ENCODE results near the gene TK1. TPM values are rescaled to one million over a fixed set of nuclear protein-coding genes. Genes with fewer than 3 reads are reported as not detected.
A peak's percentile ranks its signal among the peaks of the same experiment; 100 is the strongest.

Gene TK1
- total RNA-seq, 6 experiments from 2014 or later = 75.8 to 145 (median 136) TPM

DNA sequence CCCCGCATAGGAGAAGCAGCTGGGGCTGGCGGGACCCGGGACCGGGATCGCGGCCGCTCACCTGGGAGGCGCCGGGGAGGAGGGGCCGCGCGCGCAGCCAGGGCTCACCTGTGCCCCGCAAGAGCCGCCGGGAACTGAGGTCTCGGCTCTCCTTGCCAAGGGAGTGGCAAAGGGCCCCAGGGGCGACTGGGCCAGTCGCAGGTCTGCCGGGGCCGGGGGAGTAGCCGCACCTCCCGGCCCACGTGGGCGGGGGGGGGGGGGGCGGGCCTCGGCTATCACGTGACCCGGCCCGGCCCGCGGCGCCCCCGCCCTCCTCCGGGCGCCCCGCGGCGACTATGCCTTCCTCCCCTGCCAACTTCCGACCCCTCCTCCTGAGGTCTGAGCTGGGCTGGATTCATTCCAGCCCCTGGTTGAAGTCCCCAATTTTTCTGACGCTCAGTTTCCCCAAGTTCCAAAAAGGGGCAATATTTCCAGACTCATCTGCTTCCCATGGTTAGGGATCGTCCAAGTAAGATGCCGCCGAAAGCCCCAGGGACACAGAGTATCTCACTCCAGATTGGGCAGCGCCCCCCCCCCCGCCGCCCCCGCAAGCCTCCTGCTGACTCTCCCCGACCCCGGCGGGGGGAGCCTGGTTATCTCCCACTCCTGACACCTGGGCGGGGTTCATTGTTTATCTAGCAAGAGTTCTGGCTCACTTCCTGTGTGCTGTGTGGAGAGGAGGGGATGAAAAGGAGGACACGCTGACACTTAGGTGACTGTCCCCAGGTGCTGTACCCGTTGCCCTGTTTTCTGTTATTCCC is 58.1 kb downstream of the TK1 start, which contains the start of gene TMC6:
Gene TMC6, minus strand, starts transcription at position 205 of the 800 bp plus-strand sequence. CDS start 1,923 bp downstream, outside the sequence.
- H3K27me3 Mint-ChIP-seq (ENCODE audit: insufficient read depth) = peaks cover 19% of the 10 kb centered on the region
- peak within 1 kb of the TSS; percentile 76; the same call in 1 of the 2 replicates for H3K4me3 Mint-ChIP-seq
- no peaks in the 10 kb centered on the region for H3K9me3 Mint-ChIP-seq
- H3K4me1 Mint-ChIP-seq (ENCODE audit: low read depth) = 0 out of 2 replicates have a peak, but pooled peaks cover 5% of the 10 kb centered on the region
- H3K27ac Mint-ChIP-seq = no peak within 1 kb of the TSS
- H3K36me3 Mint-ChIP-seq (ENCODE audit: low read depth) = no peaks in the 10 kb centered on the region
- DNase-seq = no peak
- TF ChIP-seq, protein P1, sequence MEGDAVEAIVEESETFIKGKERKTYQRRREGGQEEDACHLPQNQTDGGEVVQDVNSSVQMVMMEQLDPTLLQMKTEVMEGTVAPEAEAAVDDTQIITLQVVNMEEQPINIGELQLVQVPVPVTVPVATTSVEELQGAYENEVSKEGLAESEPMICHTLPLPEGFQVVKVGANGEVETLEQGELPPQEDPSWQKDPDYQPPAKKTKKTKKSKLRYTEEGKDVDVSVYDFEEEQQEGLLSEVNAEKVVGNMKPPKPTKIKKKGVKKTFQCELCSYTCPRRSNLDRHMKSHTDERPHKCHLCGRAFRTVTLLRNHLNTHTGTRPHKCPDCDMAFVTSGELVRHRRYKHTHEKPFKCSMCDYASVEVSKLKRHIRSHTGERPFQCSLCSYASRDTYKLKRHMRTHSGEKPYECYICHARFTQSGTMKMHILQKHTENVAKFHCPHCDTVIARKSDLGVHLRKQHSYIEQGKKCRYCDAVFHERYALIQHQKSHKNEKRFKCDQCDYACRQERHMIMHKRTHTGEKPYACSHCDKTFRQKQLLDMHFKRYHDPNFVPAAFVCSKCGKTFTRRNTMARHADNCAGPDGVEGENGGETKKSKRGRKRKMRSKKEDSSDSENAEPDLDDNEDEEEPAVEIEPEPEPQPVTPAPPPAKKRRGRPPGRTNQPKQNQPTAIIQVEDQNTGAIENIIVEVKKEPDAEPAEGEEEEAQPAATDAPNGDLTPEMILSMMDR (IDR thresholded peaks at IDR 0.05) = no peak

DNA sequence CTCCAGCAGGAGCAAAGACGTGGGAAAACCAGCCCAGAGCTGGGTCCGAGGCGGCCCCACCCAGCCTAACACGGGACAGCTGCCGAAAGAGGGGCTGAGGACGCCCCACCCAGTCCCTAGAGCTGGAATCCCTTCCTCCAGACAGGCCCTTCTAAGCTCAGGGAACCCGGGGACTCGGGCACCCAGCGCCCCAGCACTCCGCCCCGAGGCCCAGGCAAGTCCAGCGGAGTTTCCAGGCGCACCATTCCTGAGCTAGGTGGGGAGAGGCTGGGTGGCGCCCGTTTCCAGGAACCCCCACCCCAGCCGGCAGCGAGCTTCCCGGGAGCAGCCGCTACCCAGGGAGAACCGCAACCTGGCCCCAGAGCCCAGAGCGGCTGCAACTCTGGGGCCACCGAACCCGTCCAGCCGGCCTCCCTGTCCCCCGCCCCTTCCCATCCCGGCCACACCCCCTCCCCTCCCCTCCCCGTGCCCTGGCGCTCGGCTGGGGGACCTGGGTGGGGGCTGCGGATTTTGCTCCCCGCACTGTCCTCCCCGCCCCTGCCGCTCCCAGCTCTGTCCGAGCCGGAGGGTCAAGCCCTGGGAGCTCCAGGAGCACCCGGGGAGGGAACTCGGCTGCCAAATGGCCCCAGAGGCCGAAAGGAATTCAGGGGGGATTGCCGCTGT is 58.8 kb downstream of the TK1 start:
- no peak overlapping the region for H3K4me3 Mint-ChIP-seq
- no peak for DNase-seq
- no peaks in the 10 kb centered on the region for H3K36me3 Mint-ChIP-seq (ENCODE audit: low read depth)
- H3K4me1 Mint-ChIP-seq (ENCODE audit: low read depth) = 0 out of 2 replicates have a peak, but pooled peaks cover 5% of the 10 kb centered on the region
- H3K27me3 Mint-ChIP-seq (ENCODE audit: insufficient read depth) = peaks cover 21% of the 10 kb centered on the region
- TF ChIP-seq, protein P1 (IDR thresholded peaks at IDR 0.05) = no peak
- H3K27ac Mint-ChIP-seq = no peak overlapping the region
- H3K9me3 Mint-ChIP-seq = no peaks in the 10 kb centered on the region

DNA sequence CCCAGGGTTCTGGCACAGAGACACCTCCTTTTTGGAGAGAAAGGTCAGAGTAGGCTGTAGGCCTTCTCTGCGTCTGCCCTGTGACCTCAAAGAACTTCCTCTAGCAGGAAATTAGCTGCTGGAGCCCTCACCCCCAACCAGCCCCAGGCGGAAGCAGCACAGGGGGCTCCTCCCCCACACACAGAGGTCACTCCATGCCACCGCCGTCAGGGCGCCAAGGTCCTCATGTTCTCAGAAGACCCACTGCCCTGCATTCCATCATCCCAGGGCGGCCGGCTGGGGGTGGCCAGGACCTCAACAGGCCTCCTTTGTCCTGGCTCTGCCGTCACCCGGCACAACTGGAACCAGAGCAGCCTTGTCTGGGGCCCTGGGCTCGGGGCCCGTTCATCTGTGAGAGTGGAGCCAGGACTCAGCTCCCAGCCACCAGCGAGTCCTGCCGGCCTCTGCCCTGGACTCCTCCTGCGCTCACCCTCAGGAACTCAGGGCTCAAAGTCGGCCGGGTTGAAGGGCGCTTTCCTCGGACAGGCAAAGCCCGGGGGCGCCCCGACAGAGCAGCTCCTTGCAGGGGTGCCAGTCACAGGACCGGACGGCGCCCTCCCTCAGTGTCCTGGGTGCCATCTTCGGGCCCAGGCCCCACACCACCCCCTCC is 59.5 kb downstream of the TK1 start:
- Mint-ChIP-seq H3K4me1 (ENCODE audit: low read depth) (0 out of 2 replicates have a peak, but pooled peaks cover 5% of the 10 kb centered on the region), H3K27ac (no peak overlapping the region), H3K27me3 (ENCODE audit: insufficient read depth) (peaks cover 18% of the 10 kb centered on the region), H3K36me3 (ENCODE audit: low read depth) (no peaks in the 10 kb centered on the region), H3K4me3 (no peak overlapping the region), H3K9me3 (no peaks in the 10 kb centered on the region)
- no peak for DNase-seq
- TF ChIP-seq, protein P1 (IDR thresholded peaks at IDR 0.05) = no peak

DNA sequence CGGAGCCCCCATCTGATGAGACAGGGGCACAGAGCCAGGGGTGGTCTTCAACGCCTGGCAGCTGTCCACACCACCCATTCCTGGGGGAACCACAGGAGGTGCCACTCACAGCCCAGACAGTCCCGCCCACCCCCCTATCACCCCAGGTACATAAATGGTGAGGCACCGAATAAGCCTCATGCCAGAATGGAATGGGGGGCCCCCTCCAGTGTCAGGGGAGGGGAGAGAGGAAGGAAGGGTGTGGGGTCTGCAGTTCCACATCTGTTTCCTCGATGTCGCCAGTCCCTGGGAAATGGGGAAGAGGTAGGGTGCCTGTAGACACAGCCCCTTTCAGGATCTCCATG is 60.0 kb downstream of the TK1 start:
- no peaks in the 10 kb centered on the region for H3K9me3 Mint-ChIP-seq
- TF ChIP-seq, protein P1 (IDR thresholded peaks at IDR 0.05) = no peak
- no peak for DNase-seq
- H3K4me3 Mint-ChIP-seq = no peak overlapping the region
- H3K4me1 Mint-ChIP-seq (ENCODE audit: low read depth) = 0 out of 2 replicates have a peak, but pooled peaks cover 5% of the 10 kb centered on the region
- peaks cover 18% of the 10 kb centered on the region for H3K27me3 Mint-ChIP-seq (ENCODE audit: insufficient read depth)
- no peak overlapping the region for H3K27ac Mint-ChIP-seq
- no peaks in the 10 kb centered on the region for H3K36me3 Mint-ChIP-seq (ENCODE audit: low read depth)

DNA sequence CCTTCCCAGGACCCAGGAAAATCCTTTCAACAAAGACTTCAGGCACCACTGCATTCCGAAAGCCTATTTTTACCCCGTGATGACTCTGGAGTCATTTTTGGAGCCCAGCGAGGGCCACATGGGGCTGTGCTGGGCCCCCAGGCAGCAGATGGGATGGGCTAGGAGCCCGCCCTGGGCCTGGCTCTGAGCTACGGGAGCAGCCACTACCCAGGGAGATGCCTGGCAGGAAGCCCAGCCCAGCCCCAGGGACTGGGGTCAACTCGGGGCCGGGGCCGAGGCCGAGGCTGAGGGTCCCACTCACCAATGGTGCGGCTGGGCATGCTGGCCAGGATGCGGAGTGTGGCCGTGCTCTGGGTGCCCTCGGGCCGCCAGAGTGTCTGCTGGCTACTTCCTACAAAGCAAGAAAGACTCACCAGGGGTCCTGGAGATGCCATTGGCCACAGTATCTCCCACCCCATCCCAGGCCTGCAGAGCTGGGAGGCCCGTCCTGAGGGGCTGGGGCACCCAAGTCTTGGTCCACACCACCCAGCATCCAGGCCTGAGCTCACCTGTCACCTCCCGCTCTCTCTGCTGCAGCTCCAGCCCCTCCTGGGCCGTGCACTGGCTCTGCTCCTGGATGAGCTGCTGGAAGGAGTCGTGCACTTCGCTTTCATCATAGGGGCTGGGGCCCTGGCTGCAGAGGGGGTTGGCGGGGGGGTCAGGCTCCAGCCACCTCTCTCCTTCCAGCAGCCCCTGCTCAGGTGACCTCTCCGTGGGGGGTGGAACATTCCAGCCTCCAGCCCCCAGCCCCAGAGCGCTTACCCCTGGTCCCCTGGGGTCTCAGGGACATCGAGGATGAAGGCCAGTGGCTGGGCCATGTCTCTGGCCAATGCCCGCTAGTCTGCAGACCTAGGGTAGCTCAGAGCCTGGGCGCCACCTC is 60.6 kb downstream of the TK1 start:
- no peak for DNase-seq
- TF ChIP-seq, protein P1 (IDR thresholded peaks at IDR 0.05) = no peak
- no peaks in the 10 kb centered on the region for H3K36me3 Mint-ChIP-seq (ENCODE audit: low read depth)
- no peaks in the 10 kb centered on the region for H3K9me3 Mint-ChIP-seq
- H3K4me3 Mint-ChIP-seq = no peak overlapping the region
- no peak overlapping the region for H3K27ac Mint-ChIP-seq
- peaks cover 18% of the 10 kb centered on the region for H3K27me3 Mint-ChIP-seq (ENCODE audit: insufficient read depth)
- H3K4me1 Mint-ChIP-seq (ENCODE audit: low read depth) = 0 out of 2 replicates have a peak, but pooled peaks cover 5% of the 10 kb centered on the region

Data from HFFc6 (cell line).